PC-3 (cell line): ENCODE measurements around the gene KCNK16. TPM values are rescaled to one million over a fixed set of nuclear protein-coding genes. Genes with fewer than 3 reads are reported as not detected.

Experiments
- ATAC-seq: fragments of 200-7000 bp; cut with Tn5 transposase; 2 replicates; pipeline ENCODE4 v1.9.1; 2020; ENCODE audit warnings: mild to moderate bottlenecking, moderate library complexity
- BruUV-seq: library from RNA; stranded (reverse); fragments of 400-500 nt; replicated peaks from 2 replicates; lab custom pipeline; 2021; lab: Mats Ljungman, UMichigan
- CTCF ChIA-PET: fragments of 300-600 bp; sonication (Branson Sonifier 250); formaldehyde crosslinking; loops from one replicate; lab custom pipeline; 2022; ENCODE audit warnings: antibody characterized with exemption; lab: Charles Lee
- POLR2A ChIA-PET: fragments of 300-600 bp; sonication (Branson Sonifier 250); formaldehyde crosslinking; loops from one replicate; lab custom pipeline; 2022; ENCODE audit warnings: antibody characterized with exemption; ENCODE audit not compliant: unreplicated experiment; lab: Charles Lee
- DNase-seq: peaks from one replicate; pipeline ENCODE4 v3.0.0-alpha.2; 2015
- H2AFZ ChIP-seq: fragments of 300-600 bp; sonication (generic); 2 replicates; pipeline ENCODE4 v1.6.0; 2016; ENCODE audit warnings: antibody characterized with exemption, low read length
- H3F3A ChIP-seq: fragments of 300-600 bp; sonication (generic); one replicate; pipeline ENCODE4 v1.6.0; 2017; ENCODE audit warnings: antibody characterized with exemption, low read length, control low read depth, mild to moderate bottlenecking; ENCODE audit not compliant: unreplicated experiment
- H3K27ac ChIP-seq: fragments of 300-600 bp; sonication (generic); 2 replicates; pipeline ENCODE4 v1.5.1; 2016; ENCODE audit warnings: mild to moderate bottlenecking, low read length
- H3K27me3 ChIP-seq: fragments of 300-600 bp; sonication (generic); 2 replicates; pipeline ENCODE4 v1.6.1; 2016; ENCODE audit warnings: low read length, mixed read lengths
- H3K36me3 ChIP-seq: fragments of 300-600 bp; sonication (generic); 2 replicates; pipeline ENCODE4 v1.6.1; 2016; ENCODE audit warnings: low read depth, mixed run types, low read length, mixed read lengths
- H3K4me1 ChIP-seq: fragments of 300-600 bp; sonication (generic); 2 replicates; pipeline ENCODE4 v1.5.1; 2016; ENCODE audit warnings: low read length; ENCODE audit not compliant: insufficient read depth
- H3K4me2 ChIP-seq: fragments of 300-600 bp; sonication (generic); 2 replicates; pipeline ENCODE4 v1.6.0; 2016; ENCODE audit warnings: low read length
- H3K4me3 ChIP-seq: fragments of 300-600 bp; sonication (generic); 2 replicates; pipeline ENCODE4 v1.5.1; 2016; ENCODE audit warnings: mild to moderate bottlenecking, low read length, mixed read lengths
- H3K79me2 ChIP-seq: fragments of 300-600 bp; sonication (generic); 2 replicates; pipeline ENCODE4 v1.6.1; 2017; ENCODE audit warnings: low read length, mixed read lengths
- H3K9ac ChIP-seq: fragments of 300-600 bp; sonication (generic); 2 replicates; pipeline ENCODE4 v1.6.0; 2016; ENCODE audit warnings: mild to moderate bottlenecking, low read length
- H3K9me2 ChIP-seq: fragments of 300-600 bp; sonication (generic); replicated peaks from 2 replicates; pipeline ENCODE4 v1.6.1; 2016; ENCODE audit warnings: mixed run types, low read length, mixed read lengths
- H3K9me3 ChIP-seq: fragments of 300-600 bp; sonication (generic); 2 replicates; pipeline ENCODE4 v1.6.1; 2016; ENCODE audit warnings: low read length, mixed read lengths
- H4K20me1 ChIP-seq: fragments of 300-600 bp; sonication (generic); 2 replicates; pipeline ENCODE4 v1.6.1; 2016; ENCODE audit warnings: low read length, mixed read lengths
- CTCF ChIP-seq: fragments of 300-600 bp; sonication (generic); conservative IDR thresholded peaks from 2 replicates; pipeline ENCODE4 v1.5.1; 2017; ENCODE audit warnings: antibody characterized with exemption, low read depth, mild to moderate bottlenecking, low read length
- EZH2 ChIP-seq: fragments of 300-600 bp; sonication (generic); IDR thresholded peaks from one replicate; pipeline ENCODE4 v1.6.1; 2017; ENCODE audit warnings: antibody characterized with exemption, mild to moderate bottlenecking, low read length; ENCODE audit not compliant: unreplicated experiment
- EZH2phosphoT487 ChIP-seq: fragments of 300-600 bp; sonication (generic); IDR thresholded peaks from 2 replicates; pipeline ENCODE4 v1.6.1; 2018; ENCODE audit warnings: mild to moderate bottlenecking, antibody characterized with exemption, low read length, borderline replicate concordance
- intact Hi-C: fragments of 100-400 bp; cut with micrococcal nuclease; formaldehyde crosslinking; loops from 2 replicates; pipeline ENCODE4 v1.9.0; 2023
- total RNA-seq: library from RNA; depleted of rRNA; stranded (reverse); fragments of >200 nt; gene quantifications from 2 replicates; pipeline ENCODE4 v1.2.3, GENCODE V29; 2014

The KCNK16 gene
- total RNA-seq, 1 experiment from 2014 or later, result not detected

DNA sequence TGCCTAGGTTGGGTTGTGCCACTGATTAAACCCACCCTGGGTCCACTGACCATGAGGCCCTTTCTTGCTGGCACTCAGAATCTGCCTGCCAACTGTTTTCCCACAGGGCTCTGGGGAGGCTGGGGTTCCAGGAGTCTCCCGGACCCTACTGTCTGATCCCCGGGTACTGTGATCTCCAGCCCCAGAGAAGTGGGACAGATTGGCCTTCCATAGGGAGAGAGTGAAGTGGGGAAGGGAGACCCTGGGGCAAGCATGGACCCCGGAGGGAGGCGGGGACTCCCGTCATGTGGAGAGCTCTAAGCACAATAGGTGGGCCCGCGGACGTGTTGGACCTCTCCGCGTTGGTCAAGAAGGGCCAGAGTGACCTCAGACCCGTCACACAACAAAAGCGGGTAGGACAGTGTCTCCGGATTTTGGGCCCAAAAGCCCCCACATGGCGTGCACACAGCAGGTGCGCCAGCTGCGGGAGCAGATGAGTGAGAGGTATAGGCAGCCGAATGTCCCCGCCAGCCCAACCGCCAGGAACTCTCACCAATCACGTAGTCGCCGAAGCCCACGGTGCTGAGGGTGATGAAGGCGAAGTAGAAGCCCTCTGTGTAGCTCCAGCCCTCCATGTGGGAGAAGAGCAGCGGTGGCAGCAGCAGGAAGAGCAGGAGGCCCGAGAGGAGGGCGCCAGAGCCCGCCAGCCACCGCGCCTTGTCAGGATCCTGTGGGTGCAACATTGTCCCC is 18.9 kb downstream of the KCNK16 start:
- H3K79me2 ChIP-seq, result no peaks in the 10 kb centered on the region
- no peak for ATAC-seq
- no peak overlapping the region for H3K9ac ChIP-seq
- H3K9me2 ChIP-seq, result no peaks in the 10 kb centered on the region
- no peak overlapping the region for H2AFZ ChIP-seq
- H3K4me1 ChIP-seq, result 0 out of 2 replicates have a peak, but pooled peaks cover 2% of the 10 kb centered on the region
- no peaks in the 10 kb centered on the region for H3F3A ChIP-seq
- CTCF ChIA-PET, result interaction anchor here (0.6 to 1.5 kb wide), 2 partner anchors 135 to 330 kb away, joined by 3 to 7 read pairs; no protein-coding TSS in a partner anchor
- POLR2A ChIA-PET, result no interaction called here
- no peak overlapping the region for H3K27ac ChIP-seq
- no peak overlapping the region for H3K4me2 ChIP-seq
- H3K9me3 ChIP-seq, result no peaks in the 10 kb centered on the region
- BruUV-seq, result no TSS peak
- intact Hi-C loops, result loop anchor here (1.0 to 2.0 kb wide), 3 partner anchors 137 to 431 kb away; no protein-coding TSS in a partner anchor
- H3K27me3 ChIP-seq, result peaks cover 17% of the 10 kb centered on the region
- no peaks in the 10 kb centered on the region for H3K36me3 ChIP-seq
- H3K4me3 ChIP-seq, result no peak overlapping the region
- no peaks in the 10 kb centered on the region for H4K20me1 ChIP-seq
- DNase-seq, result no peak
- TF ChIP-seq EZH2phosphoT487, result no peak
- TF ChIP-seq EZH2, result no peak
- peak; percentile 9; the same call in 1 of the 2 replicates for TF ChIP-seq CTCF

DNA sequence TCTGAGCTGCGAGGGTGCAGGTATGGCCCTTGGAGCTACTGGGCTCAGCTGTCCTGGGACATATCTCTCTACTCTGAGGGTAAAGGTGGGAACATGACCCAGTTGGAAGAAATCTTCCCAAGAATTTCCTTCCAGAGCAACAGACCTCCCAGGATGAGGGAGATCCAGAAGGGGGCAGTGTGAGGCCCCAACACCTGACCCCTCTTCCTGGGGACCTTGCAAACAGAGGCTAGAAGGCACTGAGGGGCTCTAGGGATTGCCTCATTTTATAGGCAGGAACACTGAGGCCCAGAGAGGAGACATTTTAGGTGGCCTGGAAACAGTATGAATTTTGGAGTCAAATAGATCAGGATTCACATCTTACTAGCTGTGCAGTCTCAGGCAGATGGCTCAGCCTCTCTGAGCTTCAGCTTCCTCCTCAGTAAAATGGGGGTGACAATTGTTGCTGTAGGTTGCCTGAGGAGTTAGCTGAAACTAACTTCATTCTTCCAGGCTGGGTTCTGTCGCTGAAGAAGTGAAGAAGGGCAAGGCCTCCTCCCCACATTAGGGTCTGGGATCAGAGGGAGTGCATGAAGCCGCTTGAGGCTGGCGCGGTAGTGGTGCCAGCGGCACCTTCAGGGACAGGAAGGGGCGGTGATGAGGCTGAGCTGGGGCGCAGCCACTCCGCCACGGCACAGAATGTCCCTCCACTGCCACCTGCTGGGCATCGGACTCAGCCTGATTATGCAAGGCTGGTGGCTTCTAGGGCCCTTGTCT is 19.7 kb downstream of the KCNK16 start:
- Histone ChIP-seq H3F3A (no peaks in the 10 kb centered on the region), H3K4me3 (no peak overlapping the region), H3K79me2 (no peaks in the 10 kb centered on the region), H3K36me3 (no peaks in the 10 kb centered on the region), H3K9ac (no peak overlapping the region), H3K27me3 (peaks cover 24% of the 10 kb centered on the region), H3K27ac (no peak overlapping the region), H3K4me1 (0 out of 2 replicates have a peak, but pooled peaks cover 2% of the 10 kb centered on the region), H2AFZ (peak overlapping the region; percentile 64), H3K9me3 (no peaks in the 10 kb centered on the region), H3K9me2 (no peaks in the 10 kb centered on the region), H4K20me1 (no peaks in the 10 kb centered on the region), H3K4me2 (peak overlapping the region; percentile 72)
- ChIA-PET CTCF (interaction anchor here (0.6 to 1.5 kb wide), 4 partner anchors 78 to 330 kb away, joined by 3 to 7 read pairs (median 6); no protein-coding TSS in a partner anchor), POLR2A (no interaction called here)
- DNase-seq, result peak; percentile 86
- intact Hi-C loops, result loop anchor here (1.0 to 2.0 kb wide), 3 partner anchors 137 to 430 kb away; no protein-coding TSS in a partner anchor
- no peak for TF ChIP-seq EZH2phosphoT487
- TF ChIP-seq CTCF, result peak; percentile 89
- TF ChIP-seq EZH2, result no peak
- no TSS peak for BruUV-seq
- peak; percentile 98 for ATAC-seq
